Psoas muscle (tissue), 8 donors: ENCODE data around the gene METAP2. TPM values are rescaled to one million over a fixed set of nuclear protein-coding genes. Genes with fewer than 3 reads are reported as not detected.
"Not testable (repeated sequence)": the region's sequence is repeated elsewhere in the genome, so short reads cannot be mapped to it uniquely, and the experiment has no call there.

Experiments
- ATAC-seq, 4 donors: fragments of 200-7000 bp; cut with Tn5 transposase; one replicate each; pipeline ENCODE4 v1.9.1; 2020; ENCODE audit warnings: moderate library complexity in 3 of 4, mild to moderate bottlenecking in 2 of 4
- DNase-seq, 2 donors: peaks; one replicate each; pipeline ENCODE4 v3.0.0-alpha.2; 2020
- H3K27ac ChIP-seq: fragments of 200-600 bp; one replicate; pipeline ENCODE4 v1.8.0; 2022
- H3K27me3 ChIP-seq, 3 donors: fragments of 200-600 bp in 1 of 3; one replicate each; pipeline versions ENCODE4 v1.6.1 to v1.8.0; 2013 to 2022; ENCODE audit warnings: low read length in 2 of 3, mild to moderate bottlenecking in 2 of 3, moderate library complexity in 1 of 3; ENCODE audit not compliant: insufficient read depth in 3 of 3
- H3K36me3 ChIP-seq, 2 donors: fragments of 200-600 bp in 1 of 2; one replicate each; pipeline versions ENCODE4 v1.6.1 to v1.8.0; 2013 to 2022; ENCODE audit warnings: low read depth in 1 of 2, mild to moderate bottlenecking in 1 of 2, moderate library complexity in 1 of 2; ENCODE audit not compliant: insufficient read depth in 1 of 2
- H3K4me1 ChIP-seq: fragments of 200-600 bp; one replicate; pipeline ENCODE4 v1.8.0; 2022
- H3K4me3 ChIP-seq: fragments of 200-600 bp; one replicate; pipeline ENCODE4 v1.8.0; 2022; ENCODE audit warnings: mild to moderate bottlenecking
- H3K9me3 ChIP-seq: fragments of 200-600 bp; one replicate; pipeline ENCODE4 v1.8.0; 2022
- CTCF ChIP-seq: fragments of 200-600 bp; IDR thresholded peaks from one replicate; pipeline ENCODE4 v1.8.0; 2022; ENCODE audit warnings: antibody characterized with exemption
- WGBS, 3 donors: extraction: QIAGEN DNeasy Blood & Tissue Kit; methylation state at CpG; one replicate each; pipeline versions ENCODE4 v1.1.6 to v1.1.7; 2013; 5-methylcytosine and 5-hydroxymethylcytosine counted together
- intact Hi-C, 2 donors: fragments of 100-400 bp; cut with DNase I; formaldehyde crosslinking; loops; one replicate each; pipeline versions ENCODE4 v1.11.0 to v1.14.2; 2022
- polyA plus RNA-seq, 3 donors: library from polyadenylated mRNA; stranded (reverse); fragments of 200-250 nt; gene quantifications; one replicate each; pipeline ENCODE4 v1.2.3, GENCODE V29; 2013
- total RNA-seq, 4 donors: library from RNA; stranded (reverse); fragmentation: NEBNext Ultra II Directional in 2 of 4; extraction: Animal tissue kit (Norgen Biotek cat#: 25700) in 2 of 4; gene quantifications; one replicate each; pipeline versions ENCODE4 v1.2.1 to v1.2.4, GENCODE V29; 2021 to 2023
- donor health status: healthy with polysubstance abuse.
- donor health status: DM: no; HTN: no; CAD: no; lungs with moderate emphysema.
- donor health status: Bipolar disorder and iron deficiency.
- donor health status: healthy.
- donor health status: DM: yes; HTN: yes; CAD: no.
- donor health status: DM: no; HTN: no; CAD: no.
- donor health status: DM: no; HTN: no; CAD: no.
- donor health status: DM: yes; HTN: yes; CAD: no.

METAP2 gene
- total and polyA plus RNA-seq, 7 donors = 53.2 to 110 (median 74.4) TPM

GRCh38 chr12:95435355-95435754, 38.6 kb upstream of the METAP2 start:
- 72 to 94% (median 93%) methylated on average over 3 of the region's 3 CpGs for WGBS, 3 donors
- ATAC-seq (no peak), DNase-seq (no peak)

GRCh38 chr12:95437565-95437964, 36.4 kb upstream of the METAP2 start:
- no peak for ATAC-seq
- WGBS, 3 donors = 56 to 79% (median 56%) methylated on average over 2 of the region's 2 CpGs

More at GRCh38 chr12:95435355-95435754, 38.6 kb upstream of the METAP2 start:
- H3K27ac ChIP-seq = no peak overlapping the region
- H3K4me3 ChIP-seq = no peak overlapping the region
- H3K9me3 ChIP-seq = no peaks in the 10 kb centered on the region
- TF ChIP-seq CTCF = no peak
- no peaks in the 10 kb centered on the region for H3K4me1 ChIP-seq
- intact Hi-C loops = no loop called here
- H3K27me3 ChIP-seq = no peaks in the 10 kb centered on the region
- H3K36me3 ChIP-seq = no peaks in the 10 kb centered on the region

GRCh38 chr12:95439461-95440230, 34.3 kb upstream of the METAP2 start:
- Histone ChIP-seq H3K4me3 (no peak overlapping the region), H3K4me1 (no peaks in the 10 kb centered on the region), H3K27me3 (no peaks in the 10 kb centered on the region), H3K36me3 (no peaks in the 10 kb centered on the region), H3K27ac (no peak overlapping the region), H3K9me3 (no peaks in the 10 kb centered on the region)
- WGBS, 3 donors = 70 to 73% (median 70%) methylated on average over 9 of the region's 9 CpGs
- intact Hi-C loops = no loop called here
- ATAC-seq = no peak
- no peak for TF ChIP-seq CTCF
- DNase-seq = no peak

More at GRCh38 chr12:95437565-95437964, 36.4 kb upstream of the METAP2 start:
- Histone ChIP-seq H3K9me3 (no peaks in the 10 kb centered on the region), H3K27me3 (no peaks in the 10 kb centered on the region), H3K36me3 (no peaks in the 10 kb centered on the region), H3K4me3 (no peak overlapping the region), H3K27ac (no peak overlapping the region), H3K4me1 (no peaks in the 10 kb centered on the region)
- DNase-seq = no peak
- intact Hi-C loops = no loop called here
- no peak for TF ChIP-seq CTCF

- no peaks in the 10 kb centered on the region for H3K36me3 ChIP-seq
- H3K9me3 ChIP-seq = no peaks in the 10 kb centered on the region
- no peak for TF ChIP-seq CTCF
- no peaks in the 10 kb centered on the region for H3K4me1 ChIP-seq
- no peak for ATAC-seq
- DNase-seq = no peak
- no peaks in the 10 kb centered on the region for H3K27me3 ChIP-seq
- WGBS, 3 donors = 73 to 87% (median 76%) methylated on average over 3 of the region's 3 CpGs
- H3K4me3 ChIP-seq = no peak overlapping the region
- intact Hi-C loops = no loop called here
- no peak overlapping the region for H3K27ac ChIP-seq
Measured at GRCh38 chr12:95440401-95440800, 33.6 kb upstream of the METAP2 start.

GRCh38 chr12:95443459-95443858, 30.5 kb upstream of the METAP2 start:
- H3K27me3 ChIP-seq = no peaks in the 10 kb centered on the region
- DNase-seq (no peak), ATAC-seq (no peak)
- intact Hi-C loops = no loop called here
- TF ChIP-seq CTCF = no peak
- H3K36me3 ChIP-seq = no peaks in the 10 kb centered on the region
- no peaks in the 10 kb centered on the region for H3K4me1 ChIP-seq
- 96 to 100% (median 98%) methylated on average over 2 of the region's 2 CpGs for WGBS, 3 donors
- H3K4me3 ChIP-seq = no peak overlapping the region
- H3K9me3 ChIP-seq = no peaks in the 10 kb centered on the region
- no peak overlapping the region for H3K27ac ChIP-seq

GRCh38 chr12:95445099-95445498, 28.9 kb upstream of the METAP2 start:
- 85 to 90% (median 87%) methylated on average over 4 of the region's 4 CpGs for WGBS, 3 donors
- ATAC-seq = not testable (repeated sequence)

More at GRCh38 chr12:95445099-95445498, 28.9 kb upstream of the METAP2 start:
- intact Hi-C loops, H3K27me3 ChIP-seq, H3K4me1 ChIP-seq, H3K27ac ChIP-seq, H3K9me3 ChIP-seq, H3K36me3 ChIP-seq, H3K4me3 ChIP-seq, DNase-seq: not testable (repeated sequence)
